ENCODE measurements around the gene EHD4. TPM values are rescaled to one million over a fixed set of nuclear protein-coding genes. Genes with fewer than 3 reads are reported as not detected.
A peak's percentile ranks its signal among the peaks of the same experiment; 100 is the strongest.

Gene EHD4
- polyA plus RNA-seq, 1 of the 3 experiments (the other 2 are of a cell fraction), result 17.5 TPM

GRCh38 chr15:41967506-41968206 is 4.7 kb downstream of the EHD4 start:
- Histone ChIP-seq H4K20me1 (ENCODE audit: insufficient read depth) (peaks cover 8% of the 10 kb centered on the region; the same call in 1 of the 2 replicates), H3F3A (replicated peaks; ENCODE audit: insufficient read depth) (no peaks in the 10 kb centered on the region), H3K9ac (no peak overlapping the region), H2AFZ (ENCODE audit: low read depth) (no peak overlapping the region), H3K79me2 (ENCODE audit: insufficient read depth) (peaks cover 88% of the 10 kb centered on the region), H3K27me3 (ENCODE audit: insufficient read depth) (no peaks in the 10 kb centered on the region), H3K9me3 (no peaks in the 10 kb centered on the region), H3K36me3 (replicated peaks in 1 of 2; ENCODE audit: control insufficient read depth in 1 of 2, insufficient read depth in 2 of 2, low read length in 1 of 2) (no peaks in the 10 kb centered on the region), H3K9me2 (no peaks in the 10 kb centered on the region), H3K4me2 (no peak overlapping the region), H3K27ac (ENCODE audit: low read depth in 2 of 2, low read length in 1 of 2) (peak overlapping the region in 1 of 2 experiments; percentile 25; a peak in 2 of 4 replicates), H3K4me1 (ENCODE audit: control insufficient read depth in 1 of 2, insufficient read depth in 2 of 2, low read depth in 1 of 2, low read length in 1 of 2) (peaks cover 3 to 36% of the 10 kb centered on the region in 2 experiments; a peak in 3 of 4 replicates), H3K4me3 (ENCODE audit: low read depth in 2 of 2, low read length in 1 of 2) (no peak overlapping the region)
- ChIA-PET CTCF (no interaction called here), POLR2A (no interaction called here)
- WGBS (ENCODE audit: low lambda C conversion rate), result 91% methylated on average over 4 of the region's 4 CpGs
- DNase-seq, result no peak
- TF ChIP-seq ELF1 (IDR thresholded peaks at IDR 0.05), result 0 out of 2 replicates have a peak, but pooled peaks have one; percentile 31
- TF ChIP-seq FOXJ3 (CRISPR knock-in tag; IDR thresholded peaks at IDR 0.05), result no peak
- no peak for TF ChIP-seq SIN3A (IDR thresholded peaks at IDR 0.05; ENCODE audit: borderline replicate concordance, low read depth, low read length)
- TF ChIP-seq RFX5 (IDR thresholded peaks at IDR 0.05; ENCODE audit: low read length), result no peak
- TF ChIP-seq EZH2phosphoT487 (IDR thresholded peaks at IDR 0.05; ENCODE audit: borderline replicate concordance, low read depth), result no peak
- no peak for TF ChIP-seq RCOR1 (IDR thresholded peaks at IDR 0.05; ENCODE audit: low read length)

GRCh38 chr15:41966920-41967465 is 5.4 kb downstream of the EHD4 start:
- WGBS (ENCODE audit: low lambda C conversion rate), result 95% methylated on average over 2 of the region's 3 CpGs
- H3K4me1 ChIP-seq (ENCODE audit: control insufficient read depth in 1 of 2, insufficient read depth in 2 of 2, low read depth in 1 of 2, low read length in 1 of 2), result peaks cover 3 to 36% of the 10 kb centered on the region in 2 experiments; a peak in 3 of 4 replicates
- H4K20me1 ChIP-seq (ENCODE audit: insufficient read depth), result peaks cover 8% of the 10 kb centered on the region; the same call in 1 of the 2 replicates
- peaks cover 85% of the 10 kb centered on the region for H3K79me2 ChIP-seq (ENCODE audit: insufficient read depth)
- H3F3A ChIP-seq (replicated peaks; ENCODE audit: insufficient read depth), result peaks cover 6% of the 10 kb centered on the region
- H3K9me3 ChIP-seq, result no peaks in the 10 kb centered on the region
- DNase-seq, result no peak
- no peak for TF ChIP-seq PBX3 (IDR thresholded peaks at IDR 0.05)
- TF ChIP-seq EZH2phosphoT487 (IDR thresholded peaks at IDR 0.05; ENCODE audit: borderline replicate concordance, low read depth), result no peak
- no peak for TF ChIP-seq GABPA (IDR thresholded peaks at IDR 0.05; ENCODE audit: low read depth)
- no peak for TF ChIP-seq ZBTB33 (IDR thresholded peaks at IDR 0.05; ENCODE audit: borderline replicate concordance, low read depth)
- no peaks in the 10 kb centered on the region for H3K27me3 ChIP-seq (ENCODE audit: insufficient read depth)
- no peak overlapping the region for H3K4me3 ChIP-seq (ENCODE audit: low read depth in 2 of 2, low read length in 1 of 2)
- no peak overlapping the region for H3K4me2 ChIP-seq
- no peaks in the 10 kb centered on the region for H3K9me2 ChIP-seq
- ChIA-PET CTCF (interaction anchor here (0.9 to 1.4 kb wide), 3 partner anchors 22 to 501 kb away, joined by 3 to 4 read pairs (median 4); no protein-coding TSS in a partner anchor), POLR2A (no interaction called here)
- no peaks in the 10 kb centered on the region for H3K36me3 ChIP-seq (replicated peaks in 1 of 2; ENCODE audit: control insufficient read depth in 1 of 2, insufficient read depth in 2 of 2, low read length in 1 of 2)
- no peak overlapping the region for H2AFZ ChIP-seq (ENCODE audit: low read depth)
- no peak overlapping the region for H3K9ac ChIP-seq
- H3K27ac ChIP-seq (ENCODE audit: low read depth in 2 of 2, low read length in 1 of 2), result no peak overlapping the region

Data from SK-N-SH (cell line).